Parathyroid adenoma (tissue), 2 donors: ENCODE data around the gene SNRPB.

ENCODE experiments used
- H2AFZ ChIP-seq: fragments of 300-600 bp; sonication (generic); one replicate; pipeline ENCODE4 v1.7.0; 2017; ENCODE audit warnings: antibody characterized with exemption, mild to moderate bottlenecking
- H3K27ac ChIP-seq: fragments of 300-600 bp; sonication (generic); one replicate; pipeline ENCODE4 v1.7.0; 2017
- H3K27me3 ChIP-seq: fragments of 300-600 bp; sonication (generic); one replicate; pipeline ENCODE4 v1.7.0; 2017; ENCODE audit warnings: low read length; ENCODE audit not compliant: control insufficient read depth, insufficient read depth
- H3K36me3 ChIP-seq: fragments of 300-600 bp; sonication (generic); one replicate; pipeline ENCODE4 v1.7.0; 2017; ENCODE audit warnings: low read length; ENCODE audit not compliant: control insufficient read depth, insufficient read depth
- H3K4me1 ChIP-seq: fragments of 300-600 bp; sonication (generic); one replicate; pipeline ENCODE4 v1.7.0; 2017; ENCODE audit warnings: control low read depth
- H3K4me2 ChIP-seq: fragments of 300-600 bp; sonication (generic); one replicate; pipeline ENCODE4 v1.7.0; 2017; ENCODE audit warnings: low read length
- H3K4me3 ChIP-seq: fragments of 300-600 bp; sonication (generic); one replicate; pipeline ENCODE4 v1.7.0; 2017; ENCODE audit warnings: low read depth, low read length
- H3K79me2 ChIP-seq: fragments of 300-600 bp; sonication (generic); one replicate; pipeline ENCODE4 v1.7.0; 2017; ENCODE audit warnings: control low read depth
- H3K9ac ChIP-seq: fragments of 300-600 bp; sonication (generic); one replicate; pipeline ENCODE4 v1.7.0; 2017; ENCODE audit warnings: mild to moderate bottlenecking
- H3K9me3 ChIP-seq: fragments of 300-600 bp; sonication (generic); one replicate; pipeline ENCODE4 v1.7.0; 2017; ENCODE audit warnings: low read length; ENCODE audit not compliant: control insufficient read depth
- CTCF ChIP-seq: fragments of 300-600 bp; sonication (generic); IDR thresholded peaks from one replicate; pipeline ENCODE4 v1.7.0; 2017; ENCODE audit warnings: antibody characterized with exemption, mild to moderate bottlenecking
- donor health status: primary hyperparathyroidism.

Gene SNRPB

GRCh38 chr20:2475850-2476741 is 5.5 kb upstream of the SNRPB start:
- Histone ChIP-seq H3K36me3 (no peaks in the 10 kb centered on the region), H3K4me3 (no peak overlapping the region), H2AFZ (no peak overlapping the region), H3K79me2 (no peaks in the 10 kb centered on the region), H3K9me3 (no peaks in the 10 kb centered on the region), H3K27ac (no peak overlapping the region), H3K27me3 (no peaks in the 10 kb centered on the region), H3K9ac (no peak overlapping the region), H3K4me2 (no peak overlapping the region), H3K4me1 (no peaks in the 10 kb centered on the region)
- TF ChIP-seq CTCF = no peak

GRCh38 chr20:2473516-2473915 is 2.9 kb upstream of the SNRPB start:
- Histone ChIP-seq H3K4me2 (no peak overlapping the region), H3K9ac (no peak overlapping the region), H2AFZ (no peak overlapping the region), H3K79me2 (peaks cover 14% of the 10 kb centered on the region), H3K36me3 (no peaks in the 10 kb centered on the region), H3K4me1 (peaks cover 2% of the 10 kb centered on the region), H3K27ac (no peak overlapping the region), H3K9me3 (no peaks in the 10 kb centered on the region), H3K4me3 (no peak overlapping the region), H3K27me3 (no peaks in the 10 kb centered on the region)
- no peak for TF ChIP-seq CTCF

- peak overlapping the region; percentile 85 for H3K4me3 ChIP-seq
- H3K4me2 ChIP-seq = peak overlapping the region; percentile 92
- peaks cover 18% of the 10 kb centered on the region for H3K79me2 ChIP-seq
- peak overlapping the region; percentile 91 for H3K27ac ChIP-seq
- no peak for TF ChIP-seq CTCF
- peak overlapping the region; percentile 73 for H3K9ac ChIP-seq
- no peaks in the 10 kb centered on the region for H3K36me3 ChIP-seq
- no peaks in the 10 kb centered on the region for H3K27me3 ChIP-seq
- peaks cover 4% of the 10 kb centered on the region for H3K4me1 ChIP-seq
- peak overlapping the region; percentile 98 for H2AFZ ChIP-seq
- H3K9me3 ChIP-seq = no peaks in the 10 kb centered on the region
Measured at GRCh38 chr20:2469991-2470422, 582 bp downstream of the SNRPB start.

GRCh38 chr20:2468581-2469407 is 1.8 kb downstream of the SNRPB start:
- Histone ChIP-seq H3K9ac (no peak overlapping the region), H3K4me2 (peak overlapping the region; percentile 40), H3K27ac (no peak overlapping the region), H3K27me3 (no peaks in the 10 kb centered on the region), H3K4me3 (no peak overlapping the region), H3K9me3 (no peaks in the 10 kb centered on the region), H3K4me1 (peaks cover 4% of the 10 kb centered on the region), H3K79me2 (peaks cover 18% of the 10 kb centered on the region), H2AFZ (no peak overlapping the region), H3K36me3 (peaks cover 3% of the 10 kb centered on the region)
- TF ChIP-seq CTCF = no peak
